ENCODE measurements around the gene WDR5B. TPM values are rescaled to one million over a fixed set of nuclear protein-coding genes. Genes with fewer than 3 reads are reported as not detected.

WDR5B gene
- total and polyA plus RNA-seq, 4 donors = 1.8 to 3.7 (median 2.0) TPM

DNA sequence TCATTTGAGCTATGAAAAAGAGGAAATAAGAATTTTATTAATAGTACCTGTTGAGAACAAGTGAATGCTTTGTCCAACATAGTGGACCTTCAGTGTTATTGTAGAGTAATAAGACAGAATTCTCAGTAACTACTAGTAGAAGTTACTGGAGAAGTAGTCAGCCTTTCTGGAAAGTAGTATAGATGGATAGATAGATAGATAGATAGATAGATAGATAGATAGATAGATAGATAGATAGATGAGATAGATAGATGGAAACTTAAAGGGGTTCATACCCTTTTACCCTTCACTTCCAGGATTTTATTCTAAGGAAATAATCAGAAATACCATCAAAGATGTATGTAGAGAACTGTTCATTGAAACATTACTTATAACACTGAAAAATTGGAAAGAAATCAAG, 26.7 kb downstream of the WDR5B start (continued):
- TF ChIP-seq, protein P1, sequence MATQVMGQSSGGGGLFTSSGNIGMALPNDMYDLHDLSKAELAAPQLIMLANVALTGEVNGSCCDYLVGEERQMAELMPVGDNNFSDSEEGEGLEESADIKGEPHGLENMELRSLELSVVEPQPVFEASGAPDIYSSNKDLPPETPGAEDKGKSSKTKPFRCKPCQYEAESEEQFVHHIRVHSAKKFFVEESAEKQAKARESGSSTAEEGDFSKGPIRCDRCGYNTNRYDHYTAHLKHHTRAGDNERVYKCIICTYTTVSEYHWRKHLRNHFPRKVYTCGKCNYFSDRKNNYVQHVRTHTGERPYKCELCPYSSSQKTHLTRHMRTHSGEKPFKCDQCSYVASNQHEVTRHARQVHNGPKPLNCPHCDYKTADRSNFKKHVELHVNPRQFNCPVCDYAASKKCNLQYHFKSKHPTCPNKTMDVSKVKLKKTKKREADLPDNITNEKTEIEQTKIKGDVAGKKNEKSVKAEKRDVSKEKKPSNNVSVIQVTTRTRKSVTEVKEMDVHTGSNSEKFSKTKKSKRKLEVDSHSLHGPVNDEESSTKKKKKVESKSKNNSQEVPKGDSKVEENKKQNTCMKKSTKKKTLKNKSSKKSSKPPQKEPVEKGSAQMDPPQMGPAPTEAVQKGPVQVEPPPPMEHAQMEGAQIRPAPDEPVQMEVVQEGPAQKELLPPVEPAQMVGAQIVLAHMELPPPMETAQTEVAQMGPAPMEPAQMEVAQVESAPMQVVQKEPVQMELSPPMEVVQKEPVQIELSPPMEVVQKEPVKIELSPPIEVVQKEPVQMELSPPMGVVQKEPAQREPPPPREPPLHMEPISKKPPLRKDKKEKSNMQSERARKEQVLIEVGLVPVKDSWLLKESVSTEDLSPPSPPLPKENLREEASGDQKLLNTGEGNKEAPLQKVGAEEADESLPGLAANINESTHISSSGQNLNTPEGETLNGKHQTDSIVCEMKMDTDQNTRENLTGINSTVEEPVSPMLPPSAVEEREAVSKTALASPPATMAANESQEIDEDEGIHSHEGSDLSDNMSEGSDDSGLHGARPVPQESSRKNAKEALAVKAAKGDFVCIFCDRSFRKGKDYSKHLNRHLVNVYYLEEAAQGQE (IDR thresholded peaks at IDR 0.05) = no peak
- TF ChIP-seq, protein P2, sequence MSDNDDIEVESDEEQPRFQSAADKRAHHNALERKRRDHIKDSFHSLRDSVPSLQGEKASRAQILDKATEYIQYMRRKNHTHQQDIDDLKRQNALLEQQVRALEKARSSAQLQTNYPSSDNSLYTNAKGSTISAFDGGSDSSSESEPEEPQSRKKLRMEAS (IDR thresholded peaks at IDR 0.05) = no peak

DNA sequence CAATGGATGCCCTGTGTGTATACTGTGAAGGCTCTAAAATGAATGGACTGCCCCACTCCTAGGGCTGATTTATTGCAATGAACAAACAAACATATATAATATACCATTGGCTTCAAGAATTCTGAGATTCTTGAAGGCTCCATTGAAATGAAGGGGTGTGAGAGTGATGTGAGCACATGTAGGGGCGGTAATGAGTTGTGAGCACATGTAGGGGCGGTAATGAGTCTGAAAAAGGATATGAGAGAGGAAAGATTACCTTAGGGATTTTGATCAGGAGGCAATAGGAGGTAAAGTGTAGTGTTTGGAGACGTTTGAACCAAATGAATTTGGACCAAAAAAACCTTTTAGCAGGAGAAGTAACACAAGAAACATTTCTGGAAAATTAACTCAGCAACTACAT, 28.2 kb downstream of the WDR5B start:
- Histone ChIP-seq H3K4me3 (ENCODE audit: low read depth in 1 of 3, low read length in 3 of 3) (no peak overlapping the region), H3K9me3 (ENCODE audit: control insufficient read depth in 4 of 4, low read length in 3 of 4) (no peaks in the 10 kb centered on the region), H3K9ac (ENCODE audit: low read depth in 1 of 2, low read length in 2 of 2) (no peak overlapping the region), H3K27me3 (ENCODE audit: control insufficient read depth in 4 of 4, insufficient read depth in 4 of 4, low read length in 3 of 4) (no peaks in the 10 kb centered on the region), H3K36me3 (ENCODE audit: control insufficient read depth in 4 of 4, insufficient read depth in 3 of 4, low read depth in 1 of 4, low read length in 3 of 4) (no peaks in the 10 kb centered on the region), H3K27ac (ENCODE audit: low read depth in 1 of 2, low read length in 2 of 2) (no peak overlapping the region), H3K4me1 (ENCODE audit: control insufficient read depth in 4 of 4, insufficient read depth in 4 of 4, low read length in 3 of 4) (peaks cover 5 to 60% (median 46%) of the 10 kb centered on the region in 4 donors)
- no peak for DNase-seq (ENCODE audit: low spot score)
- 89% methylated on average over 3 of the region's 3 CpGs for WGBS
- TF ChIP-seq YY1 (IDR thresholded peaks at IDR 0.05) = no peak
- TF ChIP-seq HNF4G (IDR thresholded peaks at IDR 0.05) = no peak
- no peak for TF ChIP-seq EGR1 (IDR thresholded peaks at IDR 0.05; ENCODE audit: low read depth in 2 of 2)
- TF ChIP-seq, protein P3, sequence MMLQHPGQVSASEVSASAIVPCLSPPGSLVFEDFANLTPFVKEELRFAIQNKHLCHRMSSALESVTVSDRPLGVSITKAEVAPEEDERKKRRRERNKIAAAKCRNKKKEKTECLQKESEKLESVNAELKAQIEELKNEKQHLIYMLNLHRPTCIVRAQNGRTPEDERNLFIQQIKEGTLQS (IDR thresholded peaks at IDR 0.05) = no peak
- TF ChIP-seq RXRA (IDR thresholded peaks at IDR 0.05) = no peak
- TF ChIP-seq SP1 (IDR thresholded peaks at IDR 0.05) = no peak
- TF ChIP-seq HNF4A (conservative IDR thresholded peaks at IDR 0.05) = no peak
- no peak for TF ChIP-seq GABPA (IDR thresholded peaks at IDR 0.05 in 1 of 2, conservative IDR thresholded peaks at IDR 0.05 in 1 of 2)
- TF ChIP-seq FOXA2 (IDR thresholded peaks at IDR 0.05) = no peak
- TF ChIP-seq, protein P2 (IDR thresholded peaks at IDR 0.05) = no peak
- TF ChIP-seq, protein P4, sequence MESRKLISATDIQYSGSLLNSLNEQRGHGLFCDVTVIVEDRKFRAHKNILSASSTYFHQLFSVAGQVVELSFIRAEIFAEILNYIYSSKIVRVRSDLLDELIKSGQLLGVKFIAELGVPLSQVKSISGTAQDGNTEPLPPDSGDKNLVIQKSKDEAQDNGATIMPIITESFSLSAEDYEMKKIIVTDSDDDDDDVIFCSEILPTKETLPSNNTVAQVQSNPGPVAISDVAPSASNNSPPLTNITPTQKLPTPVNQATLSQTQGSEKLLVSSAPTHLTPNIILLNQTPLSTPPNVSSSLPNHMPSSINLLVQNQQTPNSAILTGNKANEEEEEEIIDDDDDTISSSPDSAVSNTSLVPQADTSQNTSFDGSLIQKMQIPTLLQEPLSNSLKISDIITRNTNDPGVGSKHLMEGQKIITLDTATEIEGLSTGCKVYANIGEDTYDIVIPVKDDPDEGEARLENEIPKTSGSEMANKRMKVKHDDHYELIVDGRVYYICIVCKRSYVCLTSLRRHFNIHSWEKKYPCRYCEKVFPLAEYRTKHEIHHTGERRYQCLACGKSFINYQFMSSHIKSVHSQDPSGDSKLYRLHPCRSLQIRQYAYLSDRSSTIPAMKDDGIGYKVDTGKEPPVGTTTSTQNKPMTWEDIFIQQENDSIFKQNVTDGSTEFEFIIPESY (IDR thresholded peaks at IDR 0.05) = no peak
- no peak for TF ChIP-seq NR2F2 (IDR thresholded peaks at IDR 0.05)
